Fibroblast of lung (primary cell): ENCODE results near the gene MINK1. TPM values are rescaled to one million over a fixed set of nuclear protein-coding genes. Genes with fewer than 3 reads are reported as not detected.
"Not testable (repeated sequence)": the region's sequence is repeated elsewhere in the genome, so short reads cannot be mapped to it uniquely, and the experiment has no call there.

Experiments used
- DNase-seq, 2 donors: peaks; one replicate each; pipeline versions ENCODE4 v3.0.0 to v3.0.0-alpha.2; 2010; ENCODE audit warnings: low read depth in 2 of 2
- H2AFZ ChIP-seq: 2 replicates; pipeline ENCODE4 v1.5.1; 2012; ENCODE audit warnings: low read length, control low read depth, inconsistent platforms
- H3K27ac ChIP-seq: 2 replicates; pipeline ENCODE4 v1.5.1; 2011; ENCODE audit warnings: low read length, control low read depth; ENCODE audit not compliant: insufficient read depth
- H3K27me3 ChIP-seq: 2 replicates; pipeline ENCODE4 v1.5.1; 2011; ENCODE audit warnings: mild to moderate bottlenecking, low read length; ENCODE audit not compliant: control insufficient read depth, insufficient read depth
- H3K36me3 ChIP-seq: 2 replicates; pipeline ENCODE4 v1.5.1; 2011; ENCODE audit warnings: low read length; ENCODE audit not compliant: control insufficient read depth, insufficient read depth
- H3K4me1 ChIP-seq: 2 replicates; pipeline ENCODE4 v1.5.1; 2011; ENCODE audit warnings: low read length; ENCODE audit not compliant: control insufficient read depth, insufficient read depth; ENCODE audit errors: extremely low read depth
- H3K4me2 ChIP-seq: 2 replicates; pipeline ENCODE4 v1.5.1; 2011; ENCODE audit warnings: low read length, control low read depth; ENCODE audit not compliant: insufficient read depth; ENCODE audit errors: extremely low read depth
- H3K4me3 ChIP-seq, 4 experiments: fragments of 200-600 bp in 1 of 4; sonication (generic) in 1 of 4; replicated peaks in 1 of 4; 2 replicates each; pipeline ENCODE4 v1.5.1; 2011 to 2016; ENCODE audit warnings: low read length in 4 of 4, low read depth in 3 of 4, mild to moderate bottlenecking in 3 of 4, control low read depth in 2 of 4, inconsistent platforms in 1 of 4, mixed read lengths in 1 of 4; ENCODE audit not compliant: insufficient read depth in 1 of 4; ENCODE audit errors: control extremely low read depth in 1 of 4
- H3K79me2 ChIP-seq: 2 replicates; pipeline ENCODE4 v1.5.1; 2012; ENCODE audit warnings: mild to moderate bottlenecking, low read length, inconsistent platforms; ENCODE audit not compliant: control insufficient read depth, insufficient read depth
- H3K9ac ChIP-seq: 2 replicates; pipeline ENCODE4 v1.5.1; 2011; ENCODE audit warnings: mild to moderate bottlenecking, low read length, control low read depth; ENCODE audit not compliant: insufficient read depth
- H3K9me3 ChIP-seq: 2 replicates; pipeline ENCODE4 v1.5.1; 2012; ENCODE audit warnings: low read depth, low read length; ENCODE audit not compliant: control insufficient read depth, insufficient read depth
- H4K20me1 ChIP-seq: 2 replicates; pipeline ENCODE4 v1.5.1; 2011; ENCODE audit warnings: low read length; ENCODE audit not compliant: control insufficient read depth, insufficient read depth; ENCODE audit errors: extremely low read depth
- CTCF ChIP-seq, 2 donors: IDR thresholded peaks in 1 of 2; conservative IDR thresholded peaks in 1 of 2; 1 replicate in 1 of 2; 2 replicates in 1 of 2; pipeline ENCODE4 v1.5.1; 2011 to 2012; ENCODE audit warnings: low read length in 2 of 2, control low read depth in 1 of 2, inconsistent platforms in 1 of 2, low read depth in 1 of 2, mild to moderate bottlenecking in 1 of 2
- EZH2 ChIP-seq: IDR thresholded peaks from 2 replicates; pipeline ENCODE4 v1.5.1; 2012; ENCODE audit warnings: low read length, control low read depth, mild to moderate bottlenecking; ENCODE audit errors: missing control alignments
- polyA plus RNA-seq, 2 donors: library from polyadenylated mRNA; depleted of rRNA in 1 of 2; stranded (reverse) in 1 of 2; unstranded in 1 of 2; fragments of >200 nt; gene quantifications; 2 replicates each; pipeline ENCODE4 v1.2.1, GENCODE V29; 2011 to 2012; ENCODE audit warnings: missing spikeins in 1 of 2
- total RNA-seq: library from RNA; depleted of rRNA; stranded (reverse); fragments of >200 nt; gene quantifications from 2 replicates; pipeline ENCODE4 v1.2.1, GENCODE V29; 2014

The MINK1 gene
- total and polyA plus RNA-seq, 2 donors (not counting 1 experiment from before 2014, with no cell fraction given): 27.2 to 28.6 TPM

- peak in 1 of 2 donors; percentile 52 for DNase-seq
- no peaks in the 10 kb centered on the region for H3K36me3 ChIP-seq
- TF ChIP-seq EZH2 (no peak), CTCF (conservative IDR thresholded peaks at IDR 0.05 in 1 of 2, IDR thresholded peaks at IDR 0.05 in 1 of 2; ENCODE audit: low read depth in 1 of 2, low read length in 2 of 2) (no peak)
- H3K4me1 ChIP-seq: peaks cover 3% of the 10 kb centered on the region
- no peak overlapping the region for H3K4me3 ChIP-seq
- no peaks in the 10 kb centered on the region for H3K27me3 ChIP-seq
- H3K79me2 ChIP-seq: peaks cover 6% of the 10 kb centered on the region
- no peaks in the 10 kb centered on the region for H3K9me3 ChIP-seq
- H3K27ac ChIP-seq: no peak overlapping the region
- H2AFZ ChIP-seq: no peak overlapping the region
- H3K4me2 ChIP-seq: no peak overlapping the region
- no peaks in the 10 kb centered on the region for H4K20me1 ChIP-seq
- H3K9ac ChIP-seq: no peak overlapping the region
Measured at GRCh38 chr17:4854111-4854681, 21.1 kb downstream of the MINK1 start.

GRCh38 chr17:4856271-4856936 lies 23.3 kb downstream of the MINK1 start:
- DNase-seq: no peak
- no peak overlapping the region for H3K4me2 ChIP-seq
- TF ChIP-seq EZH2 (no peak), CTCF (conservative IDR thresholded peaks at IDR 0.05 in 1 of 2, IDR thresholded peaks at IDR 0.05 in 1 of 2; ENCODE audit: low read depth in 1 of 2, low read length in 2 of 2) (no peak)
- H3K9me3 ChIP-seq: no peaks in the 10 kb centered on the region
- no peak overlapping the region for H2AFZ ChIP-seq
- H3K79me2 ChIP-seq: peaks cover 2% of the 10 kb centered on the region
- peaks cover 3% of the 10 kb centered on the region for H3K4me1 ChIP-seq
- no peak overlapping the region for H3K9ac ChIP-seq
- no peak overlapping the region for H3K4me3 ChIP-seq
- H3K36me3 ChIP-seq: no peaks in the 10 kb centered on the region
- H3K27me3 ChIP-seq: no peaks in the 10 kb centered on the region
- H3K27ac ChIP-seq: no peak overlapping the region
- H4K20me1 ChIP-seq: no peaks in the 10 kb centered on the region

- H3K4me3 ChIP-seq: no peak overlapping the region
- no peak overlapping the region for H3K27ac ChIP-seq
- no peaks in the 10 kb centered on the region for H3K36me3 ChIP-seq
- H2AFZ ChIP-seq: no peak overlapping the region
- H4K20me1 ChIP-seq: no peaks in the 10 kb centered on the region
- H3K79me2 ChIP-seq: peaks cover 2% of the 10 kb centered on the region
- no peak overlapping the region for H3K4me2 ChIP-seq
- H3K9me3 ChIP-seq: no peaks in the 10 kb centered on the region
- H3K9ac ChIP-seq: no peak overlapping the region
- TF ChIP-seq EZH2 (no peak), CTCF (conservative IDR thresholded peaks at IDR 0.05 in 1 of 2, IDR thresholded peaks at IDR 0.05 in 1 of 2; ENCODE audit: low read depth in 1 of 2, low read length in 2 of 2) (no peak)
- peaks cover 3% of the 10 kb centered on the region for H3K4me1 ChIP-seq
- no peaks in the 10 kb centered on the region for H3K27me3 ChIP-seq
- no peak for DNase-seq
Measured at GRCh38 chr17:4856937-4857314, 23.8 kb downstream of the MINK1 start.

DNA sequence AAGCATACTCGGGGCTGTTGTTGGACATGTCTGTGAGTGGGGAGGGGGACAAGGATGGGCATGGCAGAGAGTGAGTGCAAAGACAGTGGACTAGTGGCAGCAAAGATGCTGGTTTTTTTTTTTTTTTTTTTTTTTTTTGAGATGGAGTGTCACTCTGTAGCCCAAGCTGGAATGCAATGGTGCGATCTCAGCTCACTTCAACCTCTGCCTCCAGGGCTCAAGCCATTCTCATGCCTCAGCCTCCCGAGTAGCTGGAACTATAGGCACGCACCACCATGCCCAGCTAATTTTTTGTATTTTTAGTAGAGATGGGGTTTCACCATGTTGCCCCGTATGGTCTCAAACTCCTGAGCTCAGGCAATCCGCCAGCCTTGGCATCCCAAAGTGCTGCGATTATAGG lies 24.2 kb downstream of the MINK1 start:
- H3K4me2 ChIP-seq, H4K20me1 ChIP-seq: not testable (repeated sequence)

More for the DNA sequence above, 24.2 kb downstream of the MINK1 start:
- H3K4me3 ChIP-seq, H3K27me3 ChIP-seq, H3K9ac ChIP-seq, H2AFZ ChIP-seq, H3K79me2 ChIP-seq, H3K9me3 ChIP-seq, H3K27ac ChIP-seq, DNase-seq, H3K4me1 ChIP-seq, H3K36me3 ChIP-seq: not testable (repeated sequence)
